DOHH2 (cell line): Measurements from ENCODE around the gene USP30.

ENCODE experiments used
- CTCF ChIP-seq: fragments of 200-600 bp; sonication (generic); IDR thresholded peaks from one replicate; pipeline ENCODE4 v1.5.1; 2014; ENCODE audit warnings: antibody characterized with exemption, mild to moderate bottlenecking, low read depth, low read length; ENCODE audit not compliant: poor library complexity, severe bottlenecking
- EZH2phosphoT487 ChIP-seq: fragments of 200-600 bp; sonication (generic); IDR thresholded peaks from 2 replicates; pipeline ENCODE4 v1.6.1; 2017; ENCODE audit warnings: borderline replicate concordance, mild to moderate bottlenecking, antibody characterized with exemption, low read length, moderate library complexity, mixed read lengths

GRCh38 chr12:109014984-109015765, 37.2 kb upstream of the USP30 start:
- no peak for TF ChIP-seq CTCF
- TF ChIP-seq EZH2phosphoT487 = no peak
